H1 (cell line): Measurements from ENCODE around the gene CTNND2. TPM values are rescaled to one million over a fixed set of nuclear protein-coding genes. Genes with fewer than 3 reads are reported as not detected.

Source experiments
- CHD1 ChIP-seq: IDR thresholded peaks from 2 replicates; pipeline ENCODE4 v1.6.1; 2012; ENCODE audit warnings: low read depth, low read length, improper control_type of control experiment
- CHD7 ChIP-seq: fragments of 300-600 bp; sonication (generic); IDR thresholded peaks from 2 replicates; pipeline ENCODE4 v1.7.1; 2012; ENCODE audit warnings: low read length, moderate library complexity, mild to moderate bottlenecking, inconsistent platforms; ENCODE audit not compliant: insufficient replicate concordance
- CTBP2 ChIP-seq: IDR thresholded peaks from 2 replicates; pipeline ENCODE4 v1.7.0; 2011; ENCODE audit warnings: borderline replicate concordance, mild to moderate bottlenecking, moderate library complexity, mixed read lengths, low read length; ENCODE audit not compliant: insufficient read depth, insufficient read length
- FOSL1 ChIP-seq: IDR thresholded peaks from 2 replicates; pipeline ENCODE4 v1.6.1; 2011; ENCODE audit warnings: mild to moderate bottlenecking, low read depth, low read length, moderate library complexity; ENCODE audit not compliant: insufficient read depth
- JUN ChIP-seq: IDR thresholded peaks from 2 replicates; pipeline ENCODE4 v1.6.1; 2011; ENCODE audit warnings: low read depth, mild to moderate bottlenecking, improper control_type of control experiment, low read length
- JUND ChIP-seq: IDR thresholded peaks from 2 replicates; pipeline ENCODE4 v1.6.1; 2011; ENCODE audit warnings: mild to moderate bottlenecking, improper control_type of control experiment, low read length
- POU5F1 ChIP-seq: IDR thresholded peaks from 2 replicates; pipeline ENCODE4 v1.6.1; 2011; ENCODE audit warnings: low read depth, mild to moderate bottlenecking, low read length, moderate library complexity
- SRF ChIP-seq: IDR thresholded peaks from 2 replicates; pipeline ENCODE4 v1.6.1; 2011; ENCODE audit warnings: mild to moderate bottlenecking, low read depth, low read length, moderate library complexity
- TEAD4 ChIP-seq: IDR thresholded peaks from 2 replicates; pipeline ENCODE4 v1.6.1; 2012; ENCODE audit warnings: low read depth, low read length, inconsistent platforms, mixed read lengths
- YY1 ChIP-seq: IDR thresholded peaks from 2 replicates; pipeline ENCODE4 v1.6.1; 2011; ENCODE audit warnings: low read depth, mild to moderate bottlenecking, low read length
- polyA plus RNA-seq, 7 experiments: library from polyadenylated mRNA; depleted of rRNA in 3 of 7; stranded (reverse) in 5 of 7; unstranded in 2 of 7; fragments of >200 nt in 5 of 7; fragments of 200-250 nt in 2 of 7; gene quantifications; 1 replicate in 5 of 7; 2 replicates in 1 of 7; 4 replicates in 1 of 7; pipeline versions ENCODE4 v1.2.1 to v1.2.3, GENCODE V29; 2011 to 2013; ENCODE audit warnings: missing spikeins in 2 of 7, mixed read lengths in 2 of 7
- total RNA-seq: library from RNA; stranded (reverse); fragmentation: NEBNext Ultra II Directional; extraction: Animal tissue kit (Norgen Biotek cat#: 25700); gene quantifications from 2 replicates; pipeline ENCODE4 v1.2.1, GENCODE V29; 2021

CTNND2 gene
- total and polyA plus RNA-seq, 2 of the 8 experiments (the other 6 are each of a cell fraction or from before 2014, with no cell fraction given), result 7.4 to 14.2 TPM

GRCh38 chr5:10995891-10996290 lies 908.4 kb downstream of the CTNND2 start (continued):
- TF ChIP-seq CHD7 (no peak), JUND (no peak), TEAD4 (no peak), JUN (no peak), CHD1 (no peak), POU5F1 (no peak), SRF (no peak), YY1 (no peak), FOSL1 (no peak), CTBP2 (no peak)
